Measurements from ENCODE around the gene CYBB.

GRCh38 chrX:37746218-37746941 is 33.5 kb upstream of the CYBB start:
- TF ChIP-seq CTCF (IDR thresholded peaks at IDR 0.05 in 8 of 11, conservative IDR thresholded peaks at IDR 0.05 in 3 of 11) (no peak), POLR2AphosphoS5 (IDR thresholded peaks at IDR 0.05) (no peak), POLR2A (IDR thresholded peaks at IDR 0.05) (no peak)
